ENCODE results near the gene EVC2. TPM values are rescaled to one million over a fixed set of nuclear protein-coding genes. Genes with fewer than 3 reads are reported as not detected.

The EVC2 gene
- total and polyA plus RNA-seq, 10 of the 15 experiments (the other 5 are each of a cell fraction or from before 2014, with no cell fraction given) = 0.34 to 10.4 (median 5.6) TPM

- intact Hi-C loops (cut with micrococcal nuclease; ENCODE audit: unreplicated experiment) (no loop called here), in situ Hi-C loops (cut with MboI) (no loop called here)
- SMC1A ChIA-PET (ENCODE audit: uncharacterized antibody, unreplicated experiment) = no interaction called here
- Histone ChIP-seq H3K27me3 (replicated peaks in 1 of 2; ENCODE audit: control insufficient read depth in 2 of 2, insufficient read depth in 2 of 2, low read length in 1 of 2) (no peaks in the 10 kb centered on the region), H3K79me2 (ENCODE audit: control insufficient read depth, insufficient read depth, low read length) (no peaks in the 10 kb centered on the region), H3K4me3 (no peak overlapping the region), H3K4me1 (ENCODE audit: control insufficient read depth, insufficient read depth, low read length) (no peaks in the 10 kb centered on the region), H3K27ac (ENCODE audit: control insufficient read depth, insufficient read depth) (no peak overlapping the region), H4K20me1 (ENCODE audit: control insufficient read depth, insufficient read depth) (no peaks in the 10 kb centered on the region), H3K36me3 (ENCODE audit: control insufficient read depth in 2 of 2, insufficient read depth in 2 of 2, low read length in 1 of 2) (no peaks in the 10 kb centered on the region), H3K9ac (ENCODE audit: control insufficient read depth, insufficient read depth, low read length) (no peak overlapping the region), H2AFZ (ENCODE audit: control insufficient read depth, low read depth, low read length) (no peak overlapping the region), H3K9me3 (replicated peaks; ENCODE audit: control insufficient read depth, insufficient read depth, low read length) (no peaks in the 10 kb centered on the region), H3K4me2 (ENCODE audit: control insufficient read depth, insufficient read depth) (no peak overlapping the region)
- no peak for TF ChIP-seq E2F4 (IDR thresholded peaks at IDR 0.05; ENCODE audit: low read depth, low read length)
- no peak for TF ChIP-seq NR2C2 (IDR thresholded peaks at IDR 0.05; ENCODE audit: borderline replicate concordance, control insufficient read depth, insufficient read length, low read depth)
- TF ChIP-seq IKZF2 (IDR thresholded peaks at IDR 0.05) = no peak
- TF ChIP-seq CBX5 (IDR thresholded peaks at IDR 0.05; ENCODE audit: low read depth) = no peak
- TF ChIP-seq GABPA (IDR thresholded peaks at IDR 0.05; ENCODE audit: low read depth) = no peak
- TF ChIP-seq TCF3 (IDR thresholded peaks at IDR 0.05; ENCODE audit: borderline replicate concordance, insufficient read depth, low read depth, low read length) = no peak
- 8% methylated on average over 7 of the region's 7 CpGs for WGBS (ENCODE audit: insufficient coverage, insufficient replicate concordance, low lambda C conversion rate, missing lambda C conversion rate)
- no peak for ATAC-seq
- POLR2A ChIA-PET = no interaction called here
- CTCF ChIA-PET = no interaction called here
- RAD21 ChIA-PET (ENCODE audit: unreplicated experiment) = no interaction called here
- no TSS peak for BruUV-seq (replicated peaks)
- DNase-seq (ENCODE audit: low read depth, low spot score) = no peak
- FAIRE-seq = no peak
Measured at GRCh38 chr4:5566991-5567390, 141.4 kb downstream of the EVC2 start.

- in situ Hi-C loops (cut with MboI) (no loop called here), intact Hi-C loops (cut with micrococcal nuclease; ENCODE audit: unreplicated experiment) (no loop called here)
- Histone ChIP-seq H3K79me2 (ENCODE audit: control insufficient read depth, insufficient read depth, low read length) (no peaks in the 10 kb centered on the region), H2AFZ (ENCODE audit: control insufficient read depth, low read depth, low read length) (no peak overlapping the region), H4K20me1 (ENCODE audit: control insufficient read depth, insufficient read depth) (no peaks in the 10 kb centered on the region), H3K4me3 (no peak overlapping the region), H3K36me3 (ENCODE audit: control insufficient read depth in 2 of 2, insufficient read depth in 2 of 2, low read length in 1 of 2) (no peaks in the 10 kb centered on the region), H3K9me3 (replicated peaks; ENCODE audit: control insufficient read depth, insufficient read depth, low read length) (no peaks in the 10 kb centered on the region), H3K27me3 (replicated peaks in 1 of 2; ENCODE audit: control insufficient read depth in 2 of 2, insufficient read depth in 2 of 2, low read length in 1 of 2) (no peaks in the 10 kb centered on the region), H3K27ac (ENCODE audit: control insufficient read depth, insufficient read depth) (no peak overlapping the region), H3K4me2 (ENCODE audit: control insufficient read depth, insufficient read depth) (no peak overlapping the region), H3K4me1 (ENCODE audit: control insufficient read depth, insufficient read depth, low read length) (no peaks in the 10 kb centered on the region), H3K9ac (ENCODE audit: control insufficient read depth, insufficient read depth, low read length) (no peak overlapping the region)
- no peak for ATAC-seq
- POLR2A ChIA-PET = no interaction called here
- RAD21 ChIA-PET (ENCODE audit: unreplicated experiment) = no interaction called here
- CTCF ChIA-PET = no interaction called here
- SMC1A ChIA-PET (ENCODE audit: uncharacterized antibody, unreplicated experiment) = no interaction called here
- BruUV-seq (replicated peaks) = no TSS peak
- WGBS (ENCODE audit: insufficient coverage, insufficient replicate concordance, low lambda C conversion rate, missing lambda C conversion rate) = 0% methylated on average over 6 of the region's 6 CpGs
- no peak for DNase-seq (ENCODE audit: low read depth, low spot score)
- FAIRE-seq = no peak
- TF ChIP-seq SKIL (IDR thresholded peaks at IDR 0.05; ENCODE audit: low read depth, poor library complexity, severe bottlenecking) = no peak
- TF ChIP-seq ZBTB33 (IDR thresholded peaks at IDR 0.05) = no peak
- no peak for TF ChIP-seq FOXM1 (IDR thresholded peaks at IDR 0.05; ENCODE audit: low read depth, low read length)
- no peak for TF ChIP-seq SREBF1 (IDR thresholded peaks at IDR 0.05; ENCODE audit: low read length)
- TF ChIP-seq ATF7 (IDR thresholded peaks at IDR 0.05; ENCODE audit: low read depth) = no peak
- TF ChIP-seq JUNB (IDR thresholded peaks at IDR 0.05) = no peak
Measured at GRCh38 chr4:5566526-5566925, 141.8 kb downstream of the EVC2 start.

Measured in GM12878 (cell line).